Spleen (tissue), 11 donors: ENCODE results near the gene DDOST. TPM values are rescaled to one million over a fixed set of nuclear protein-coding genes. Genes with fewer than 3 reads are reported as not detected.

Experiments
- DNase-seq: peaks from one replicate; pipeline ENCODE4 v3.0.0-alpha.2; 2020
- H3K27ac ChIP-seq, 8 donors: fragments of 200-600 bp; sonication (generic) in 7 of 8; 1 replicate in 4 of 8; 2 replicates in 4 of 8; pipeline versions ENCODE4 v1.5.0 to v1.8.0; 2016 to 2021; ENCODE audit warnings: inconsistent platforms in 4 of 8, mild to moderate bottlenecking in 4 of 8, moderate library complexity in 1 of 8
- H3K27me3 ChIP-seq, 7 donors: fragments of 200-600 bp; sonication (generic) in 6 of 7; replicated peaks in 1 of 7; 1 replicate in 4 of 7; 2 replicates in 3 of 7; pipeline versions ENCODE4 v1.5.0 to v1.8.0; 2016 to 2021; ENCODE audit warnings: inconsistent platforms in 3 of 7, mild to moderate bottlenecking in 1 of 7
- H3K36me3 ChIP-seq, 6 donors: fragments of 200-600 bp; sonication (generic) in 5 of 6; 1 replicate in 4 of 6; 2 replicates in 2 of 6; pipeline versions ENCODE4 v1.5.0 to v1.8.0; 2016 to 2021; ENCODE audit warnings: inconsistent platforms in 2 of 6
- H3K4me1 ChIP-seq, 6 donors: fragments of 200-600 bp; sonication (generic) in 5 of 6; 1 replicate in 3 of 6; 2 replicates in 3 of 6; pipeline versions ENCODE4 v1.5.0 to v1.8.0; 2016 to 2021; ENCODE audit warnings: inconsistent platforms in 3 of 6
- H3K4me3 ChIP-seq, 8 donors: fragments of 200-600 bp; sonication (generic) in 7 of 8; 1 replicate in 4 of 8; 2 replicates in 4 of 8; pipeline versions ENCODE4 v1.5.0 to v1.8.0; 2016 to 2021; ENCODE audit warnings: inconsistent platforms in 4 of 8, mild to moderate bottlenecking in 4 of 8, moderate library complexity in 2 of 8
- H3K9me3 ChIP-seq, 8 donors: fragments of 200-600 bp; sonication (generic) in 7 of 8; 1 replicate in 4 of 8; 2 replicates in 4 of 8; pipeline versions ENCODE4 v1.5.0 to v1.8.0; 2016 to 2021; ENCODE audit warnings: inconsistent platforms in 4 of 8
- POLR2A ChIP-seq, 3 donors: fragments of 450-650 bp; IDR thresholded peaks; one replicate each; pipeline ENCODE4 v1.5.1; 2017; ENCODE audit warnings: antibody characterized with exemption in 3 of 3, mild to moderate bottlenecking in 1 of 3
- POLR2AphosphoS5 ChIP-seq, 3 donors: sonication (generic); formaldehyde crosslinking; IDR thresholded peaks; one replicate each; pipeline ENCODE4 v1.5.1; 2017; ENCODE audit warnings: antibody characterized with exemption in 3 of 3
- WGBS, 5 donors: extraction: QIAGEN DNeasy Blood & Tissue Kit in 3 of 5; methylation state at CpG; one replicate each; pipeline versions ENCODE4 v1.1.5 to v1.1.7; 2013 to 2018; 5-methylcytosine and 5-hydroxymethylcytosine counted together
- intact Hi-C: fragments of 100-400 bp; cut with DNase I; formaldehyde crosslinking; loops from one replicate; pipeline ENCODE4 v1.15.0; 2023; ENCODE audit warnings: low total_unique reads
- polyA plus RNA-seq, 3 donors: library from polyadenylated mRNA; stranded (reverse); fragments of 200-250 nt; gene quantifications; one replicate each; pipeline ENCODE4 v1.2.1, GENCODE V29; 2013
- total RNA-seq, 7 donors: library from RNA; depleted of rRNA in 3 of 7; stranded (reverse); fragments of >200 nt in 3 of 7; fragmentation: NEBNext Ultra II Directional in 4 of 7; extraction: Animal tissue kit (Norgen Biotek cat#: 25700) in 4 of 7; gene quantifications; one replicate each; pipeline versions ENCODE4 v1.1.0 to v1.2.1, GENCODE V29; 2016 to 2021
- TF ChIP-seq, protein P1 (sequence below), 11 experiments: fragments of 200-600 bp in 7 of 11; fragments of 450-650 bp in 4 of 11; sonication (generic) in 4 of 11; IDR thresholded peaks in 8 of 11; conservative IDR thresholded peaks in 3 of 11; 1 replicate in 7 of 11; 2 replicates in 4 of 11; pipeline versions ENCODE4 v1.4.0 to v1.8.0; 2016 to 2021; ENCODE audit warnings: antibody characterized with exemption in 11 of 11, inconsistent platforms in 4 of 11, mild to moderate bottlenecking in 1 of 11
- donor health status: healthy with polysubstance abuse.
- donor health status: DM: no; HTN: no; CAD: no; lungs with moderate emphysema.
- donor health status: DM: no; HTN: no; CAD: no.
- donor health status: Bipolar disorder and iron deficiency.
- donor health status: healthy.
- donor health status: DM: no; HTN: no; CAD: no.
- donor health status: DM: yes; HTN: yes; CAD: no.

The DDOST gene
- total and polyA plus RNA-seq, 10 donors: 107 to 194 (median 147) TPM

DNA sequence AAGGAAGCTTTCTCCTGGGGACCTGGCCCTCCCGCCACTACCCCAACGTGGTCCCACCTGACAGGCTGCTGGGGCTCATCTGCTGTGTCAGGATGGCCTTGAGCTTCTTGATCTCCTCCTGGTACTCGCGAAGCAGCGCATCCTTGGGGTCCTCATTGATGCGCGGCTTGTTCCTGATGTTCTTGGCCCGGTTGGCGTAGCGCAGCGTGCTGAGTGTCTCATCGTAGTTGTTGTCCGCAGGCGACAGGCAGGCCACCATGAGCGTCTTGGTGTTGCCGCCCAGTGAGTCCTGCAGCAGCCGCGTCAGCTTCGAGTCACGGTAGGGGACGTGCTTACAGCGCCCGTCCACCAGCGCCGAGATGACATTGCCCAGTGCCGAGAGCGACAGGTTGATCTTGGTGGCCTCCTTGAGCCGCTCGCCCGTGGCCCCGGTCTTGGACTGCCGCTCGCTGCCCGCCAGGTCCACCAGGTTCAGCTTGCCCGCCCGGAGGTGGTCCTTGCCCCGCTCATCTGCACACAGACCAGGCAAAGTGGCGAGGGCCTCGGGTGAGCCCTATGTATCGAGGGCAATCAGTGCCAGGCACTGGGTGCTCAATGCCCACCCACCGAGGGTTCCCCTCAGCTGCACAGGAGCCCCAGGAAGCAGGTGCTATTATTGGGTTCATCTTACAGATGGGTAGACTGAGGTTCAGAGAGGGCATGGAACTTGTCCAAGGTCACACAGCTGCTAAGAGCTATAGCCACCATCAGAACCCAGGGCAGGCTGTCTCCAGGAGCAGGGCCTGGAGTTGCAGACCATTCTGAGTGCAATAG, 43.4 kb upstream of the DDOST start:
- DNase-seq: no peak
- Histone ChIP-seq H3K4me3 (no peak overlapping the region), H3K27ac (no peak overlapping the region), H3K36me3 (no peaks in the 10 kb centered on the region), H3K9me3 (no peaks in the 10 kb centered on the region), H3K4me1 (no peaks in the 10 kb centered on the region), H3K27me3 (no peaks in the 10 kb centered on the region)
- intact Hi-C loops: no loop called here
- WGBS, 5 donors: 89 to 97% (median 95%) methylated on average over 23 to 41 of the region's 41 CpGs
- TF ChIP-seq POLR2AphosphoS5 (IDR thresholded peaks at IDR 0.05): no peak
- no peak for TF ChIP-seq POLR2A (IDR thresholded peaks at IDR 0.05)
- TF ChIP-seq, protein P1, sequence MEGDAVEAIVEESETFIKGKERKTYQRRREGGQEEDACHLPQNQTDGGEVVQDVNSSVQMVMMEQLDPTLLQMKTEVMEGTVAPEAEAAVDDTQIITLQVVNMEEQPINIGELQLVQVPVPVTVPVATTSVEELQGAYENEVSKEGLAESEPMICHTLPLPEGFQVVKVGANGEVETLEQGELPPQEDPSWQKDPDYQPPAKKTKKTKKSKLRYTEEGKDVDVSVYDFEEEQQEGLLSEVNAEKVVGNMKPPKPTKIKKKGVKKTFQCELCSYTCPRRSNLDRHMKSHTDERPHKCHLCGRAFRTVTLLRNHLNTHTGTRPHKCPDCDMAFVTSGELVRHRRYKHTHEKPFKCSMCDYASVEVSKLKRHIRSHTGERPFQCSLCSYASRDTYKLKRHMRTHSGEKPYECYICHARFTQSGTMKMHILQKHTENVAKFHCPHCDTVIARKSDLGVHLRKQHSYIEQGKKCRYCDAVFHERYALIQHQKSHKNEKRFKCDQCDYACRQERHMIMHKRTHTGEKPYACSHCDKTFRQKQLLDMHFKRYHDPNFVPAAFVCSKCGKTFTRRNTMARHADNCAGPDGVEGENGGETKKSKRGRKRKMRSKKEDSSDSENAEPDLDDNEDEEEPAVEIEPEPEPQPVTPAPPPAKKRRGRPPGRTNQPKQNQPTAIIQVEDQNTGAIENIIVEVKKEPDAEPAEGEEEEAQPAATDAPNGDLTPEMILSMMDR (IDR thresholded peaks at IDR 0.05 in 8 of 11, conservative IDR thresholded peaks at IDR 0.05 in 3 of 11): no peak

DNA sequence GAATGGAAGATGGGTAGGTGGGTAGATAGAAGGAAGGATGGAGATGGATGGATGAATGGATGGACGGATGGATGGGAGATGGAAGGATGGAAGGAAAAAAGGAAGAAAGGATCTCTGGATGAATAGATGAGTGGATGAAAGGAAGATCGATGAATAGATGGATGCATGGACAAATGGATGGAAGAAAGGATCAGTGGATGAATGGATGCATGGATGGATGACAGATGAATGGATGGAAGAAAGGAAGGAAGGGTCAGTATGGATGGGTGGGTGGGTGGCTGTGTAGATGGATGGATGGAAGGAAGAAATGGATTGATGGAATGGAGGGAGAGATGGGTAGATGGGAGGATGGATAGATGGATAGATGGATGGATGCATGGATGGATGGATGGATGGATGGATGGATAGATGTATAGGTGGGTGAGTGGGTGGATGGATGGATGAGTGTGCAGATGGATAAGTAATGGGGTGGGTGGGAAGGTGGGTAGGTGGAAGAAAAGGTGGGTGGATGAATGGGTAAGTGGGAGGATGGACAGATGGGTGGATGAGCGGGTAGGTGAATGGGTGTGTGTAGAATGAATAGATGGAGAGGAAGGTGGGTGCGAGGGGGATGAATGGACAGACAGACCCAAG, 42.1 kb upstream of the DDOST start:
- Histone ChIP-seq H3K36me3 (no peaks in the 10 kb centered on the region), H3K4me1 (no peaks in the 10 kb centered on the region), H3K27me3 (no peaks in the 10 kb centered on the region), H3K4me3 (no peak overlapping the region), H3K27ac (no peak overlapping the region), H3K9me3 (no peaks in the 10 kb centered on the region)
- WGBS, 5 donors: 85 to 97% (median 88%) methylated on average over 4 of the region's 4 CpGs
- no peak for TF ChIP-seq POLR2AphosphoS5 (IDR thresholded peaks at IDR 0.05)
- TF ChIP-seq POLR2A (IDR thresholded peaks at IDR 0.05): no peak
- TF ChIP-seq, protein P1 (IDR thresholded peaks at IDR 0.05 in 8 of 11, conservative IDR thresholded peaks at IDR 0.05 in 3 of 11): no peak
- DNase-seq: no peak
- intact Hi-C loops: no loop called here

DNA sequence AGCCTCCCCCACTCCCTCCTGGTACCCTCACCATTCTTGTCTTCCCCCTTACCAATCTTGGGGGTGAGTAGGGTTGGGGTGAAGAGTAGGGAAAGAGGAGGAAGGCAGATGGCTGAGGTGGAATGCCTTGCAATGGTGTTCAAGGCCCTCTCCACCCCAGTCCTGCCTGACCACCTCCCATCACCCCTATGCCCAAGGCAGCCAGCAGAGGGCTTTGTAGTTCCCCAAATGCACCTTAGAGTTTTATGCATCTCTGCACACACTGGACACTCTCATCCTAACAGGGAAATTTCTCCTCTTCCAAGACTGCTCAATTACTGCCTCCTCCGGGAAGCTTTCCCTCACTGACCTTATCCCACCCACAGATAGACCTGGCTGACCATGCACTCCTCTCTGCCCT, 41.2 kb upstream of the DDOST start:
- Histone ChIP-seq H3K27me3 (no peaks in the 10 kb centered on the region), H3K9me3 (no peaks in the 10 kb centered on the region), H3K4me3 (no peak overlapping the region), H3K4me1 (peaks cover 0 to 2% (median 0%) of the 10 kb centered on the region in 6 donors), H3K36me3 (no peaks in the 10 kb centered on the region), H3K27ac (no peak overlapping the region)
- intact Hi-C loops: no loop called here
- DNase-seq: no peak
- no peak for TF ChIP-seq POLR2AphosphoS5 (IDR thresholded peaks at IDR 0.05)
- TF ChIP-seq, protein P1 (IDR thresholded peaks at IDR 0.05 in 8 of 11, conservative IDR thresholded peaks at IDR 0.05 in 3 of 11): no peak
- no peak for TF ChIP-seq POLR2A (IDR thresholded peaks at IDR 0.05)
- 83 to 100% (median 90%) methylated on average over 1 of the region's 1 CpG for WGBS, 5 donors

DNA sequence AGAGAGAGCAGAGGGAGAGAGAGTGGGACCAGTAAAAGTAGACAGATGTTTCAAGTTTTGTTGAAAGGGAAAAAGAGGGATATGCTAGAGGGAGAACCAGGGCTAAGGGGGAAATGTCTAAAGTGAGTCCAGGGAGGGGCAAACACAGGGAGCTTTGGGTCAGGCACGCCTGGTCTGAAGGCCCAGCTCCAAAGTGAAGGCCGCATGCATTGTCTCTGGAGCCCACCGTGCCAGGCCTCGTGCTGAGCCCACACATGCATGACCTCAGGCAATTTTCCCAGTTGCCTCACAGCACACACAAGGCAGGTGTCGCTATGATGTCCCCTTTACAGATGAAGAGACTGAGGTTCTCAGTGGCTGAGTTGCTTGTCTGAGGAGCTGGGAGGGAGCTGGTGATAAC, 40.7 kb upstream of the DDOST start:
- Histone ChIP-seq H3K27ac (no peak overlapping the region), H3K9me3 (no peaks in the 10 kb centered on the region), H3K4me1 (peaks cover 0 to 8% (median 4%) of the 10 kb centered on the region in 6 donors), H3K27me3 (no peaks in the 10 kb centered on the region), H3K4me3 (no peak overlapping the region), H3K36me3 (no peaks in the 10 kb centered on the region)
- intact Hi-C loops: no loop called here
- TF ChIP-seq POLR2A (IDR thresholded peaks at IDR 0.05) (no peak), POLR2AphosphoS5 (IDR thresholded peaks at IDR 0.05) (no peak)
- TF ChIP-seq, protein P1 (IDR thresholded peaks at IDR 0.05 in 8 of 11, conservative IDR thresholded peaks at IDR 0.05 in 3 of 11): no peak
- WGBS, 5 donors: 84 to 93% (median 90%) methylated on average over 3 to 5 of the region's 5 CpGs
- no peak for DNase-seq
